Activated naive CD4-positive, alpha-beta T cell treated with anti-CD3 and anti-CD28 coated beads, Interleukin-2, amount 50 U/mL, for 72 hours (primary cell): ENCODE data around the gene INPP5A. TPM values are rescaled to one million over a fixed set of nuclear protein-coding genes. Genes with fewer than 3 reads are reported as not detected.
A peak's percentile ranks its signal among the peaks of the same experiment; 100 is the strongest.
"Not testable (repeated sequence)": the region's sequence is repeated elsewhere in the genome, so short reads cannot be mapped to it uniquely, and the experiment has no call there.

Experiments
- ATAC-seq, 2 donors: fragments of 150-1000 bp; cut with Tn5 transposase; 2 replicates each; pipeline ENCODE4 v1.10.0; 2021; ENCODE audit warnings: mild to moderate bottlenecking in 2 of 2, moderate library complexity in 2 of 2
- DNase-seq, 2 donors: peaks; one replicate each; pipeline ENCODE4 v3.0.0; 2021 to 2022; ENCODE audit warnings: low spot score in 2 of 2
- H3K27ac Mint-ChIP-seq, 2 donors: one replicate each; pipeline ENCODE4 v1.8.0; 2022; ENCODE audit warnings: mild to moderate bottlenecking in 2 of 2, mixed read lengths in 2 of 2
- H3K36me3 Mint-ChIP-seq, 2 donors: one replicate each; pipeline ENCODE4 v1.8.0; 2022; ENCODE audit warnings: mixed read lengths in 2 of 2
- H3K9me3 Mint-ChIP-seq, 2 donors: one replicate each; pipeline ENCODE4 v1.8.0; 2022; ENCODE audit warnings: mixed read lengths in 2 of 2
- total RNA-seq, 2 donors: library from RNA; stranded (reverse); gene quantifications; one replicate each; pipeline ENCODE4 v1.2.3, GENCODE V29; 2022

Gene INPP5A
- total RNA-seq, 2 donors from 2014 or later: 10.5 to 14.0 TPM

DNA sequence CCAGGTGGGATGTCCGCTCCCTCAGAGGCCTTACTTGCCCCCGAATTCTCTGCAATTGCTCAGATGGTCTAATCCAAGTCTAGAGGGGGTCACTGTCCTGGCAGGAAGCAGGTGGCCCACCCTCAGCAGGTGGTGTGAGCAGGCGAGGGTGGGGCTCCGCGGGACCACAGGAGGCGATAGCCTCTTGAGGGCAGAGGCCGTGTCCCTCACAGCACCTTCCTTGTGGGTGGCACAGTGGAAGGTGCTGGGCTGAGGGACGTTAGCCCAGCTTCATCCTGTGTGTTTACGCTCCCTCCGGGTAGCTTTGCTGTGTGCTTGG is 38.3 kb upstream of the INPP5A start:
- no peaks in the 10 kb centered on the region for H3K36me3 Mint-ChIP-seq
- H3K27ac Mint-ChIP-seq: no peak overlapping the region
- ATAC-seq (no peak), DNase-seq (no peak)
- H3K9me3 Mint-ChIP-seq: no peaks in the 10 kb centered on the region

DNA sequence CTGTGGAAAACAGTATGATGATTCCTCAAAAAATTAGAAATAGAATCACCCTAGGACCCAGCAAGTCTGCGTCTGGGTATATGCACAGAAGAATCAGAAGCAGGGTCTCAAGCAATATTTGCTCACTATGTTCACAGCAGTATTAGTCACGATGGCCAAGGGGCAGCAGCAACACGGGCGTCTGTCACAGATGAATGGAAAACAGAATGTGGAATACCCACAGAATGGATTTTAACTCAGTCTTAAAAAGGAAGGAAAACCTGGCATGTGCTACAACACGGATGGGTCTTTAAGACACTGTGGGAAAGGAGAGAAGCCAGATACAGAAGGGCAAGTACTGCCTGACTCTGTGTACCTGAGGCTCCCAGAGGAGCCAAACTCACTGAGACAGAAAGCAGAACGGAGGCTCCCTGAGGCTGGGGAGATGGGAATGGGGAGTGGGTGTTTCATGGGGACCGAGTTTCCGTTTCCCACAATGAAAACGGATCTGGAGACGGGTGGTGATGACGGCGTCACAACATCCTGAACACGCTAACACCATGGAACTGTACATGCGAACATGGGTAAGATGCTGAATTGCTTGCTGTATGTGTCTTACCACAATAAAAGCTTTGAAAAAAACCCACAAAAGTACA is 36.7 kb upstream of the INPP5A start:
- H3K36me3 Mint-ChIP-seq: no peaks in the 10 kb centered on the region
- no peak for ATAC-seq
- DNase-seq: no peak
- H3K27ac Mint-ChIP-seq: no peak overlapping the region
- no peaks in the 10 kb centered on the region for H3K9me3 Mint-ChIP-seq

DNA sequence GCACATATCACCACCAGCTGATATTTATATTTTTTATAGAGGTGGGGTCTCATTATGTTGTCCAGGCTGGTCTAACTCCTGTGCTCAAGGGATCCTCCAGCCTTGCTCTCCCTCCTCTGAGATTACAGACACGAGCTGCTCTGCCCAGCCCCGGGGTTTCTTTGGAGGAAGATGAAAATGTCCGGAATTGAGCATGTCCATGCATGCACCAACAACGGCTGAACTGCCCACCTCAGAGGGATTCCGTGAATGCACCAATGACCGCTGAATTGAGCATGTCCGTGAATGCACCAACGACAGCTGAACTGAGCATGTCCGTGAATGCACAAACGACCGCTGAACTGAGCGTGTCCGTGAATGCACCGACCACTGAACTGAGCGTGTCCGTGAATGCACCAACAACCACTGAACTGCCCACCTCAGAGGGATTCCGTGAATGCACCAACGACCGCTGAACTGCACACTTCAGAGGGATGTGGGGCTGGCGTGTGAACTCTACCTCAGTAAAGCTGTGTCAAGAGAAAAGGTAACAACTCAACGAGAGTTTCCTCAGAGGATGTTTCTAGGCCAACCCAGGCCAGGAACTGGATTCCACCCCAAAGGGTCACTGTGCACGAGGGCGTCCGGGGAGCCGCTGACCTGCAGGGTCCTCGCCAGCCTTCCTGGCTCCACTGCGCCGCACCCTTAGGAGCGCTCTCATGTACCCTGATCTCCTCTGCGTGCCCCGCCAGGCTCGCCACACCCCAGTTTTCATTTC is 34.9 kb upstream of the INPP5A start:
- Mint-ChIP-seq H3K9me3 (no peaks in the 10 kb centered on the region), H3K36me3 (no peaks in the 10 kb centered on the region), H3K27ac (no peak overlapping the region)
- DNase-seq (no peak), ATAC-seq (no peak)

DNA sequence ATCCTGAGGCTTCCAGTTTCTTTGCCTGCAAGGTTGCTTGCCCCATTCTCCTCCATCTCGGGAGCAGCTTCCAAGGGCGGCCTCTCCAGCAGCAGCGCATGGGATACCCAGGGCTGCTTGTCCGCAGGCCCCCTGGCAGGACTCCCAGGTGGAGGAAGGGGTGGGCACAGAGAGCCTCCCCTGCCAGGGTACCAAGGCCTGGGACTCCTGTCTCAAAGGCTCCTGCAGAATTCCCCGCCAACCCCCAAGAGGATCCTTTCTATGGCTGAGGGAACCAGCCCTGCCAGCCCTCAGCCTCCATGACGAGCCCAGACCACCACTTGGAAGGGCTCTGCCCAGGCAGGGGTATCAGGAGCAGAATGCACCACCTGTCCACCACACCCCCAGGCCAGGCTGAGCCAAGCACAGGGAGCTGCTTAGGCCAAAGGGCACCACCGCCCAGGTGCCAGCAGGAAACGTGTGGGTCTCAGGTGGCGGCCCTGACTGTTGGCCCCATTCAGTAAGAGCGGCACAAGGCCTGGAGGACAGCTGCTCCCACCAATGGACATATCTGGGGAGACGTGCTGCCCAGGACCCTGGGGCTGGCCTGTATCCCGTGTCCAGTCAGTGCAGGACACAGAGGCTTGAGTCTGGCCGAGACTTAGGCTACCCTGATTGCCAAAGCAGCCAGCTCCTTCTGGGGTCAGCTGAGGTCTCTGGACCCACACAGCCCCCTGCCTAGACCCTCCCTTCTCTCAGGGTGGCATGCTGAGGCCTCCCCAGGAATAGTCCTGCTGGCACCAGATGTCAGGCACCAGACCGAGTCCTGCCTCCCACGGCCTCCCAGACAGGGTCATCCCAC is 33.8 kb upstream of the INPP5A start:
- Mint-ChIP-seq H3K36me3 (no peaks in the 10 kb centered on the region), H3K27ac (no peak overlapping the region), H3K9me3 (no peaks in the 10 kb centered on the region)
- ATAC-seq (no peak), DNase-seq (no peak)

DNA sequence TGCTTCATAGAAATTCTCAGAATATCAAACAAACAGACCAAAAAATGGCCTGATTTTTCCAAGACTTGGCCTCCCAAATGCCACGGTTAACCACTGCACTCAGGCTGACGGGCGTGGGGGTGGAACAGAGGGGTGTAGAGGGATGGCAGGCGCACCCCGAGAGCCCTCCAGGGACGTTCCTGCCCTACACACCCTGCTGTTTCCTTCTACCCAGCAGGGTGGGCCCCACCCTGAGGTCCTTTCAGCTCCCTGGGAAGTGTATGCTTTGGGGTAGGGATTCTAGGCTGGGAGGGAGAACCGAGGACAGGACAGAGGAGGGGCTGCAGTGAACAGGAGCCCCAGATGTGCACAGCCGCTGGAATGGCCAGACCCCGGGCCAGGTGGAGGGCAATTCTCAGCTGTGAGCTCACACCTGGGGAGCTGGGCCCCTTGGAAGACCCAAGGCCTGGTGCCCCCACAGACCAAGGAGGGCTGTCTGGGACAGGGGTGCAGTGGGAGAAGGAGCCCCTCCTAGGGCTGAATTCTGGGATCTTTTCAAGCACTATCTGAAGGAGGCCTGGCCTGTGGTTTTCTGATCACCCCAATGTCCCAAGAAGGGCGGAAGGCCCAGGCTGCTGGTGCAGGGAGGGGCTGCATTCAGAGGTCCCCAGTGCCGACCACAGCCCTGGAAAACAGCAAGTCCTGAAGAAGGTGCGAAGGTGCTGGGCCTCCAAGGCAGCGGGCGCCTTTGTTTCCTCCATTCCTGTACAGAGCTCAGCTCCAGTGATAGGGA is 32.9 kb upstream of the INPP5A start:
- Mint-ChIP-seq H3K9me3 (no peaks in the 10 kb centered on the region), H3K36me3 (no peaks in the 10 kb centered on the region), H3K27ac (no peak overlapping the region)
- no peak for DNase-seq
- no peak for ATAC-seq

DNA sequence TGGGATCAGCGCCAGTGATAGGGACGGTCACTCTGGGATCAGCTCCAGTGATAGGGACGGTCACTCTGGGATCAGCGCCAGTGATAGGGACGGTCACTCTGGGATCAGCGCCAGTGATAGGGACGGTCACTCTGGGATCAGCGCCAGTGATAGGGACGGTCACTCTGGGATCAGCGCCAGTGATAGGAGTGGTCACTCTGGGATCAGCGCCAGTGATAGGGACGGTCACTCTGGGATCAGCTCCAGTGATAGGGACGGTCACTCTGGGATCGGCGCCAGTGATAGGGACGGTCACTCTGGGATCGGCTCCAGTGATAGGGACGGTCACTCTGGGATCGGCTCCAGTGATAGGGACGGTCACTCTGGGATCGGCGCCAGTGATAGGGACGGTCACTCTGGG is 32.0 kb upstream of the INPP5A start:
- H3K27ac Mint-ChIP-seq, DNase-seq, H3K9me3 Mint-ChIP-seq, H3K36me3 Mint-ChIP-seq, ATAC-seq: not testable (repeated sequence)

DNA sequence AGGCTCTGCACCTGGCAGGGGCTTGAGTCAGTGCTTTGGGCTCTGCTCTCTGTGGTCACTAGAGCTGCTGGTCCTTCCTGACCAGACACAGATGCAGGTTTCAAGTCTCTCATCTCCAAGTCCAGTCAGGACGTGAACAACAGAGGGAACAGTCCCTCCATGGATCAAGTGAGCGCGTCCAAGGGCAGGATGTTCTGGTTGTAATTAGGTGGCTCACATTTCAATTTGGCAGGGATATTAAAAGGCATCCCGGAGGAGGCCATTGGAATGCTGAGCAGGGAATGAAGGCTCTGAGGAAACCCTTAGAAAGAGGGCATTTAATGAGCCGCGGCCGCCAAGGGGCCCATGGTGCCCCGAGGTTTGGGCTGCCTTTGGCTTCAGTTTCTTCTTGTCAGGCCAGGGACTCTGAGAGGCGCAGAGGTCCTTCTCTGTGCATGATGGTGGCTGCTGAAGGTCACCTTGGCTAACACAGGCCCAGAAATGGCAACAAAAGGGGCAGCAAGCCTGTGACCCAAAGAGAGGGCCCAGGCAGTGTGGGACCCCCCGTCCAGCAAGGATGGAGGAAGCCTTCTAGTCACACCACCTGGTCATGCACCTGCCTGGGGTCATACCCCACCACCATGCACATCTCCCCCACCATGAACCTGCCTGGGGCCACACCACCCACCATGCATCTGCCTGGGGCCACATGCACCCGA is 30.7 kb upstream of the INPP5A start:
- H3K9me3 Mint-ChIP-seq: no peaks in the 10 kb centered on the region
- no peak for DNase-seq
- H3K27ac Mint-ChIP-seq: no peak overlapping the region
- H3K36me3 Mint-ChIP-seq: no peaks in the 10 kb centered on the region
- no peak for ATAC-seq

DNA sequence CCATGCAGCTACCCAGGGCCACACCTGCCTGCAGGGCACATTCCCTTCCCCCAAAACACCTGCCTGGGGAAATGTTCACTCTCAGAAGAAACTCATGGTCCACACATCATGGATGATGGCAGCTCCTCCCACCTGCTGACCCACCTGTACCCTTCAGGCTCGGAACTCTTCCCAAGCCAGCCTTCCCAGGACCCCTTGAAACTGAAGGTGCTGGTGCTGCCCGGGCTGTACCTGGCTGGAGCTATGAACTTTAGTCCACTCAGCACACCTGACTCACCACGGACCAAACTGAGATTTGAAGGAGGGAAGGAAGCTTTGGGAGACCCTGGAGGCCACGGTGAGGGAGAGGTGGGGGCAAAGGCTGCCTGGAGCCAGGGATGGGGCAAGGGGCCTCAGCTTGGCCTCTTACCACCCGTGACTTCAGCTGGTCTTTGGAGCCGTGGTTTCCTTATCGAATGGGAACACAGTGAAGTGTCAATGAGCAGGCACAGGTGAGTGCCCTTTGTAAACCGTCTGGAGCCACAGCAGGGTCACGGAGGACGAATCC is 30.1 kb upstream of the INPP5A start:
- H3K27ac Mint-ChIP-seq: no peak overlapping the region
- H3K9me3 Mint-ChIP-seq: no peaks in the 10 kb centered on the region
- no peaks in the 10 kb centered on the region for H3K36me3 Mint-ChIP-seq
- no peak for DNase-seq
- ATAC-seq: no peak

DNA sequence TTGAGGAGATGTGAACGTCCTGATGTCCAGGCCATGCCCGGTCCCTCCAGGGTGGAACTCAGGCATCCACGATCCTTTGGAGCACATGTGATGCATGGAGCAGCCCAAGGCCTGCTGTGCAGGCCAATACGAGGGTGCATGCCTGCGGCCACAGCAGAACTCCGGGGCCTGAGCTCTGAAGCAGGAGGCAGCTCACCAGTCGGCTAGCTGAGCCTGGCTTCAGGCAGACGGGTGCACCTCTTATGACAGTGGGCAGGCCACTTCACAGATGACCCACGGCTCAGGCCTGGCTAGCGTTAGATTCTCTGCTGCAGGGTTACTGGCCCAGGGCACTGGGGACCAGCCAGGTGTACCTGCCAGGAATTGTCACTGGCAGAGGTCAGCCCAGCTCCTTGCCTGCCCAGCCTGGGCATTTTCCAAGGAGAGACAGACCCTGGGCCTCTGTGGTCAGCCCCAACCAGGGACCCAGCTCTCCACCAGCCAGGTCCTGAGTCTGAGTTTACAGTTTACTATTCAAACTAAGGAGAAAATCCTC is 29.6 kb upstream of the INPP5A start:
- Mint-ChIP-seq H3K9me3 (peaks cover 0 to 3% of the 10 kb centered on the region in 2 donors), H3K27ac (no peak overlapping the region), H3K36me3 (no peaks in the 10 kb centered on the region)
- ATAC-seq: no peak
- DNase-seq: no peak

DNA sequence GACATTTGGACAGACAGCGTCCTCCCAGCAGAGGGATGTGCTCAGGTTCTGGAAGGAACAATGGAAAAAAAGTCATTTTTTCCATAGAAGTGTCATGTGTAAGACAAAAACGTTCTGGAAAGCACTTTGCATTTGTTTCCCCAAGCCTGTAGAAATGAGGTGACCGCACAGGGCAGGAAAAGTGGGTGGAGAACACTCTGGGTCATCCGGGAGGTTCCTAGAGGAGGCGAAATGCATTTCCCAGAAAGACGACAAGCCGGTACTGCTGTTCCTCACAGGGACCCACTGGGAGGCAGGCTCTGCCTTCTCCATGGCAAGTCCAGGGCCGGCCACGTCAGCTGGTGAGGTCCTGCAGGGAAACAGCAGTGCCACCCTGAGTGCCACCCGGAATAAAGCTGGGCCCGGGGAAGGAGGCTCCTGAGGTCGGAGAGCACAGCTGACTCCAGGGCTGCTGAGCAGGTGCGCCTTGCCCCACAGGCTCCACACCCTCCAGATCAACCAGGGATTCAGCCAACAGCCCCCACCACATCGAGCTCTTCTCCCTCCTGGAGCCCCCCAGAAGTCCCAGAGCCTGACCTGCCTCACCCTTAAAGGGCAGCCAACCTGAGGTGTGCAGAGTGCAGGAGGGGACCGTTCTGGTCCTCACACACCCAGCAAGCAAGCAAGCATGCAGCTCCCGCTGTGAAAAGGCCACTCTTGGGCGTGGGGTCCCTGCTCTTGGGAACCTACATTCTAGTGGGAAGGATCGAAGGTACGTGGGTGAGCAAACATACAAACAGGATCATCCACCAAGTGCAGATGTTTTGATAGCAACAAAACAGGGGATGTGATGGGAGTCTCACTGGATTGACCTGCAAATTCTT is 28.8 kb upstream of the INPP5A start:
- Mint-ChIP-seq H3K36me3 (no peaks in the 10 kb centered on the region), H3K27ac (no peak overlapping the region), H3K9me3 (peaks cover 0 to 4% of the 10 kb centered on the region in 2 donors)
- no peak for DNase-seq
- ATAC-seq: no peak

DNA sequence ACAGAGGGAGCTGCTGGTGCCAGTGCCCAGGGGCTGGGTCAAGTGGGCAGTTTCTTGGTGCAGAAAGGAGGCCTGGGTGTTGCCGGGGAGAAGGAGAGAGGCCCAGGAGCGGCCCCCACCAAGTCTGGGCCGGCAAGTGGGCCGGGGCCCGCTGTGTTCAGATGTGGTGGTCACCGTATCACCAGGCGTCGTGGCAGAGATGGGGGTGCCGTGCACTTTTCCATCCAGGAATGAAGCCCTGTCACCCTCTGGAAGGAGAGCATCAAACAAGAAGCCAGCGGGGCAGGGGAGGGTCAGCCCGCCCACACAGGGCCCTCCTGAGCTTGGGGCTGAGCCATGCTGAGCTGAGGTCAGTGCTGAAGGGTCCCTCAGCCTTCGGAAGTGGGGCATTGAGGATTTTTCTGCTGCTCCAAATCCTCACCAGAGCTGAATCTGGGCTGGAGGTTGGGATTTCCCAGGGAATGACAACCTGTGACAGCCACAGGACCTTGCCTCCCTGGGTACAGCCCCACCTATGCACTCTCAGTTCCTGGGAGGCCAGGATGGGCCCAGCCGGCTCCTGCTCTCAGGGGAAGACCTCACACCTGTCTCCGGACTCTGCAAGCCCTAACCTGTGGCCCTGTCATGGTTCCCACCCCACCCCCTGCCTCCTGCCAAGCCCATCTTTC is 27.9 kb upstream of the INPP5A start:
- no peak overlapping the region for H3K27ac Mint-ChIP-seq
- H3K36me3 Mint-ChIP-seq: no peaks in the 10 kb centered on the region
- ATAC-seq (no peak), DNase-seq (peak in 1 of 2 donors; percentile 30)
- peaks cover 0 to 4% of the 10 kb centered on the region in 2 donors for H3K9me3 Mint-ChIP-seq

DNA sequence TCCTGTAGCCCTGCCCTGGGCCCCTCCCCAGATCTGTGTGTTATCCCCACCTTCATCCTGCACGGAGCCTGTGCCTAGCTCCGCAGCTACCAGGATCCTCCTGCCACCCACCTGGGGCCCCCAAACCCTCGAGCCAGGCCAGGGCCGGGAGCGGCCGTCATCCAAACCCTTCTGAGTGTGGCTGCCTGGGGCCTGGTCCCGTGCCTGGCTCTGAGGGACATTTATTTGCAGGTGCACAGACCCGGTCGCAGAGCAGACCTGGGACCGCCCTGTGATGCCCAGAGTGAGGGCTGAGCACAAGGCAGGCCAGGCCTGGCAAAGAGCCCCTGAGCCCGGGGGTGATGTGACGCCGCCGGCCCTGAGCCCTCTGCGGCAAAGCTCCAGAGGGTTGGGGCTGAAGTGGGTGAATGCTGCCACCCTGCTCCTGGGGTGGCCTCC is 27.4 kb upstream of the INPP5A start:
- Mint-ChIP-seq H3K9me3 (peaks cover 0 to 4% of the 10 kb centered on the region in 2 donors), H3K36me3 (no peaks in the 10 kb centered on the region), H3K27ac (no peak overlapping the region)
- DNase-seq (peak in 1 of 2 donors; percentile 42), ATAC-seq (no peak)

DNA sequence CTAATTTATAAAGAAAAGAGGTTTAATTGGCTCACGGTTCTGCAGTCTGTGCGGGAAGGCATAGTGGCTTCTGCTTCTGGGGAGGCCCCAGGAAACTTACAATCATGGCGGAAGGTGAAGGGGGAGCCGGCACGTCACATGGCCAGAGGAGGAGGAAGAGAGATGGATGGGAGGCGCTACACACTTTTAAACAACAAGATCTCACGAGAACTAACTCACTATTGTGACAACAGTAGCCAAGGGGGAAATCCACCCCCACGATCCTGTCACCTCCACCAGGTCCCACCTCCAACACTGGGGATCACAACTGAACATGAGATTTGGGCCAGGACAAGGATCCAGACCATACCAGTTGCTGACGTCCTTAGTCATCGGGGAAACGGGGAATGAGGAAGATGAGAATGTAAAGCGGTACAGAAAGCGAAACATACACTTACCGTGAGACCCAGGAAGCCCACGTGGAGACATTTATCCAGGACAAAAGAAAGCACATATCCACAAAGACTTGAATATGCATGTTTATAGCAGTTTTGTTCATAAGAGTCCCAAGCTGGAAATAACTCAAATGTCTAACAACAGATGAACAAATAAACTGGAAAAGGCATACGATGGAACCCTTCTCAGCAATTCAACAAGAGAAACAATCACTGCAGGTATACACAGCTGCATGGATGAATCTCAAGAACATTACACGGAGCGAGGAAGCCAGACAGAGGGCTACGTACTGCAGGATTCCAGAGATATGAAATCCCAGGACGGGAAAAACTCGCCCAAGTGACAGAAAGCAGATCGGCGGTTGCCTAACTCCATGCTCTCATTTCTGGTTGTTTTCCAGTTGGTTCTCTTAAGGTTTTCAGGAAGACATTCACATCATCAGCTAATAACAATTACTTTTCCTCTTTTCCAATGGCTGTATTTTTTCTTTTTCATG is 26.2 kb upstream of the INPP5A start:
- Mint-ChIP-seq H3K27ac (no peak overlapping the region), H3K36me3 (no peaks in the 10 kb centered on the region), H3K9me3 (peaks cover 0 to 4% of the 10 kb centered on the region in 2 donors)
- ATAC-seq (no peak), DNase-seq (peak in 1 of 2 donors; percentile 3)

DNA sequence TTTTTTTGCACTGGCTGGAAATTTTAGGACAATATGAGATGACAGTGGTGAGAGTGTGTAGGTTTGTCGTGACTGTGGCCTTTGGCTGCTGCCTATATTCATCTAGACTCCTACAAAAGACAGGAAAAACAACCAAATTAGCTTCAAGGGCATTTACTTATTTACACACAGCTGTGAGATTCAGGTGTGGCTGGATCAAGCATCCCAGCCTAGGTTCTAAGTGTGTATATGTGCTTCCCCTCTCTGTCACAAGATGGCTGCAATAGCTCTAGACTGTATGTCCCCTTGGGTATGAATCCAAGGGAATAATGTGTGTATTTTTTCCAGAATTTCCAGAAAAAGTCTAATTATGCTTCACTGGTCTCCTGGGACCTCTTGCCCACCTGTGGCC is 25.5 kb upstream of the INPP5A start:
- Mint-ChIP-seq H3K27ac (no peak overlapping the region), H3K9me3 (peaks cover 0 to 4% of the 10 kb centered on the region in 2 donors), H3K36me3 (no peaks in the 10 kb centered on the region)
- no peak for DNase-seq
- ATAC-seq: no peak
